ENCODE data around the gene MYH1. TPM values are rescaled to one million over a fixed set of nuclear protein-coding genes. Genes with fewer than 3 reads are reported as not detected.

MYH1 gene
- not detected for polyA plus RNA-seq (2012; ENCODE audit: insufficient read depth, insufficient read length, low read depth)

DNA sequence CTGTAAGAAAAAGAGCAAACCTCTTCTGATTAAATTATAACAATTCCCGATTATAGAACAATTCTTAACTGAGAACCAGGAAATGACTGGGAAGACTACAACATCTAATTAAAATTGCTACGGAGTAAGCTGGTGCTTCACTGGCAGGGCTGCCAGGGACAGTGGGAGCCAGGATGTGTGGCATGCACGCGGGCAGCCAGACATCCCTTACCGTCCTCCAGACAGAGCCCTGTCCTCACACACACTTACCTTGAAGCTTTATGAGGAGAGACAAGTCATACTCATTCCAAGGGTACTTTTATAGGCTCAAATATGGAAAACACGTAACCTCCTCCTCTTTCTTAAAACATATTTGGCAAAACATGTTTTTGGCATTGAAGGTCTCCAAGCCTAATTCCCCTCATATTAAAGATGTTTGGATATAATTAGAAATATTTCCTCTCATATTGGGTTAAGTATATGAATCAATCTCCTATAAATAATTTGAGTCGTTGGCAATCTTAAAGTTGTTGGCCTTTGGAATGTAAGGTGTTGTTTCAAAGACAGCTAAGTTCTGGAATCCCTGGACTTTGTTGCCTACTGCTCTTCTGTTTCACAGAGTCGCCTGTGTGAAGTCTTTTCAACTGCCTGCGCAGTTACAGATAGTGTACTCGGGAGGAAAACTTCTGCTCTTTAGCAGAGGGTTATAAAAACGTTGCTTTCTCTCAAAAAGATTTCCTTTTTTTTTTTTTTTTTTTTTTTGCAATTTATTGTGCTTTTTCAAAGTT, at the start of gene MYH1:
MYH1 (minus strand) TSS at position 272 of the 767 bp plus-strand sequence. CDS start 1,900 bp downstream, outside the sequence.
- Histone ChIP-seq H3K4me1 (no peaks in the 10 kb centered on the region), H3K27me3 (no peaks in the 10 kb centered on the region), H3K4me3 (ENCODE audit: low read depth, low read length) (no peak within 1 kb of the TSS), H3K36me3 (no peaks in the 10 kb centered on the region), H3K9me3 (no peaks in the 10 kb centered on the region)
- DNase-seq, result no peak
- TF ChIP-seq, protein P1, sequence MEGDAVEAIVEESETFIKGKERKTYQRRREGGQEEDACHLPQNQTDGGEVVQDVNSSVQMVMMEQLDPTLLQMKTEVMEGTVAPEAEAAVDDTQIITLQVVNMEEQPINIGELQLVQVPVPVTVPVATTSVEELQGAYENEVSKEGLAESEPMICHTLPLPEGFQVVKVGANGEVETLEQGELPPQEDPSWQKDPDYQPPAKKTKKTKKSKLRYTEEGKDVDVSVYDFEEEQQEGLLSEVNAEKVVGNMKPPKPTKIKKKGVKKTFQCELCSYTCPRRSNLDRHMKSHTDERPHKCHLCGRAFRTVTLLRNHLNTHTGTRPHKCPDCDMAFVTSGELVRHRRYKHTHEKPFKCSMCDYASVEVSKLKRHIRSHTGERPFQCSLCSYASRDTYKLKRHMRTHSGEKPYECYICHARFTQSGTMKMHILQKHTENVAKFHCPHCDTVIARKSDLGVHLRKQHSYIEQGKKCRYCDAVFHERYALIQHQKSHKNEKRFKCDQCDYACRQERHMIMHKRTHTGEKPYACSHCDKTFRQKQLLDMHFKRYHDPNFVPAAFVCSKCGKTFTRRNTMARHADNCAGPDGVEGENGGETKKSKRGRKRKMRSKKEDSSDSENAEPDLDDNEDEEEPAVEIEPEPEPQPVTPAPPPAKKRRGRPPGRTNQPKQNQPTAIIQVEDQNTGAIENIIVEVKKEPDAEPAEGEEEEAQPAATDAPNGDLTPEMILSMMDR (IDR thresholded peaks at IDR 0.05; ENCODE audit: low read depth, low read length), result no peak

DNA sequence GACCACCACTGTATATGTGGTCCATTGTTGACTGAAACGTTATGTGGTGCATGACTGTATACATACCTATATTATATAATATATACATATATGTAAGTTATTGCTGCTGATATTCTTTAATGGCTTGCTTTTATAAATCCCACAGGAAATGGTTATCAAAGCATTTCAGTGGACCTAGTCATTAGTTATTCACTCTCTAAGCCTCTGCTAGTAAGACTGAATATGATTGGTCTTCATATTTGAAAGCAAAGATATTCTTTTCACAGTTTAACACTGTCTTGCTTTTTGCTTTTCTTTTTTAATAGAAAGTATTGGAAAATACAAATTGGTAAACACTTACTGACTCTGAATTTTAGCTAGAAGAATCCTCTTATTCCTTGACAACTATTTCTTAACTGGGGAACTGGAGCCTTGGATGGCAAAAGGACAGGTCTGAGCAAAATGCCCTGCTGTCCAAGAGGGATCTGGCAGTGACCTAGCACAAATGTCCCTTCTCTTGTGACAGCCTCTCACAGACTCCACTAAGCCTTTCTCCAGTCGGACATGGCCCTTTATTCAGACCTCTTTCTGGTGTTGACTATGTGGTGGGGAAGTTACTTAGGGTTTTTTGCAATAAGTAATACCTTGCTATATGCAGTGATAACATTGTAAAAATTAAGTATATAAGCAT, 45.8 kb upstream of the MYH1 start:
- H3K4me1 ChIP-seq, result no peaks in the 10 kb centered on the region
- no peaks in the 10 kb centered on the region for H3K27me3 ChIP-seq
- TF ChIP-seq, protein P1 (IDR thresholded peaks at IDR 0.05; ENCODE audit: low read depth, low read length), result no peak
- no peak for DNase-seq
- H3K36me3 ChIP-seq, result no peaks in the 10 kb centered on the region
- no peak overlapping the region for H3K4me3 ChIP-seq (ENCODE audit: low read depth, low read length)
- no peaks in the 10 kb centered on the region for H3K9me3 ChIP-seq

- H3K27me3 ChIP-seq, result no peaks in the 10 kb centered on the region
- no peaks in the 10 kb centered on the region for H3K4me1 ChIP-seq
- H3K36me3 ChIP-seq, result no peaks in the 10 kb centered on the region
- no peak overlapping the region for H3K4me3 ChIP-seq (ENCODE audit: low read depth, low read length)
- TF ChIP-seq, protein P1 (IDR thresholded peaks at IDR 0.05; ENCODE audit: low read depth, low read length), result no peak
- DNase-seq, result no peak
- no peaks in the 10 kb centered on the region for H3K9me3 ChIP-seq
Measured at GRCh38 chr17:10558049-10558448, 39.7 kb upstream of the MYH1 start.

DNA sequence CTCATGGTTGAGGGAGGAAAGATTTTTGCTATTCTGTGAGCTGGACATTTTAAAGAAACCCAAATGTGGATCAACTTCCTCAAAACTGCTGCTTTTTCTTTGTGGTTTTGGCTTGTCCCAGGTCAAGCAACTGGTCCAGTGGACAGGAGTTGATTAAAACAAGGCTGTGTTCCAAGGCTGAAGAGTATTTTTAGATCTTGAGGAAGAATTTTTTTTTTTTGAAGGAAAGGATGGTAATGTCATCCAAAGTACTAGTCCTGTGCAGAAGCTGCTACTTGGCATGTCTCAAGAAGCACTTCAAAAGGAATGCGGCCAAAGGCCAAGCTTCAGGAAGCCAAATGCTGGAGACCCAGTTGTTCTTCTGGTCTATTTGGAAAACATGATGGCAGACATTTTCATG, 39.1 kb upstream of the MYH1 start:
- no peaks in the 10 kb centered on the region for H3K36me3 ChIP-seq
- no peaks in the 10 kb centered on the region for H3K9me3 ChIP-seq
- H3K27me3 ChIP-seq, result no peaks in the 10 kb centered on the region
- DNase-seq, result no peak
- H3K4me3 ChIP-seq (ENCODE audit: low read depth, low read length), result no peak overlapping the region
- no peaks in the 10 kb centered on the region for H3K4me1 ChIP-seq
- TF ChIP-seq, protein P1 (IDR thresholded peaks at IDR 0.05; ENCODE audit: low read depth, low read length), result no peak

DNA sequence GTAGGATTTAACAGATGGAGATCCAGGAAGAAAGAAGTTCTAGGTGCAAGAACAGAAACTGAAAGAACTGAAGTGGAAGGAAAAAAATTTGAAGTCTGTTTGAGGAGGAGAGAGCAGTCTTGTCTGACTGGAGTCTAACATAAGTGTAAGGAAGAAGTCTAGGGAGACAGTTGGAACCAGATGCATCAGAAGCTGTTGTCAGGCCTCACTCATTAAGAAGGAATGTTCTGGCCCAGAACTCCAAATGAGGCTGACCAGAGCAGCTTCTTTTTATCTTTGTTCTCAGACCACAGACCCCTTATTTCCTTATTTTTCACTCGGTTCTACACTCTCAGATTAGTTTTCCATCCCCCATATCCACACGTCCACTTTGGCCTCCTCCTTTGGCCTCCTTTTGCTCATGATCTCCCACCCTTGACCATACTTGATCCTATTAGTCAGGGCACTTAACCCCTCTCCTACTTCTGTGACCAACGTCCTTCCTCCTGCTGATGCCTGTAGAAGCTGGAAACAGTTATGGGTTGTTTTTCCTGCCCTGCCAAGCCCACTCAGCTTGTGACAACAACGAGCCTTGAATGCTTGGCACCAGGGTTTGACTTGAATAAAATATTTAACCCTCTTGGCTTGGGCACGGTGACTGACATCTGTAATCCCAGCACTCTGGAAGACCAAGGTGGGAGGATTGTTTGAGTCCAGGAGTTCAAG, 38.1 kb upstream of the MYH1 start:
- H3K27me3 ChIP-seq, result no peaks in the 10 kb centered on the region
- no peaks in the 10 kb centered on the region for H3K9me3 ChIP-seq
- DNase-seq, result no peak
- TF ChIP-seq, protein P1 (IDR thresholded peaks at IDR 0.05; ENCODE audit: low read depth, low read length), result no peak
- H3K36me3 ChIP-seq, result no peaks in the 10 kb centered on the region
- H3K4me1 ChIP-seq, result no peaks in the 10 kb centered on the region
- H3K4me3 ChIP-seq (ENCODE audit: low read depth, low read length), result no peak overlapping the region

Measured in BE2C (cell line).